Measurements from ENCODE around the gene KDM2A.
"Not testable (repeated sequence)": the region's sequence is repeated elsewhere in the genome, so short reads cannot be mapped to it uniquely, and the experiment has no call there.

Gene KDM2A

GRCh38 chr11:67211656-67212436 is 92.8 kb downstream of the KDM2A start:
- TF ChIP-seq CTCF (IDR thresholded peaks at IDR 0.05; ENCODE audit: borderline replicate concordance, insufficient read depth, low read depth, low read length): no peak
- H3K4me3 ChIP-seq (ENCODE audit: low read depth, low read length): no peak overlapping the region

GRCh38 chr11:67213178-67213621 is 94.1 kb downstream of the KDM2A start:
- TF ChIP-seq CTCF (IDR thresholded peaks at IDR 0.05; ENCODE audit: borderline replicate concordance, insufficient read depth, low read depth, low read length): no peak
- H3K4me3 ChIP-seq (ENCODE audit: low read depth, low read length): no peak overlapping the region

GRCh38 chr11:67227726-67228125 is 108.7 kb downstream of the KDM2A start:
- no peak overlapping the region for H3K4me3 ChIP-seq (ENCODE audit: low read depth, low read length)
- TF ChIP-seq CTCF (IDR thresholded peaks at IDR 0.05; ENCODE audit: borderline replicate concordance, insufficient read depth, low read depth, low read length): no peak

GRCh38 chr11:67230406-67230805 is 111.3 kb downstream of the KDM2A start:
- TF ChIP-seq CTCF (IDR thresholded peaks at IDR 0.05; ENCODE audit: borderline replicate concordance, insufficient read depth, low read depth, low read length): no peak
- H3K4me3 ChIP-seq (ENCODE audit: low read depth, low read length): no peak overlapping the region

DNA sequence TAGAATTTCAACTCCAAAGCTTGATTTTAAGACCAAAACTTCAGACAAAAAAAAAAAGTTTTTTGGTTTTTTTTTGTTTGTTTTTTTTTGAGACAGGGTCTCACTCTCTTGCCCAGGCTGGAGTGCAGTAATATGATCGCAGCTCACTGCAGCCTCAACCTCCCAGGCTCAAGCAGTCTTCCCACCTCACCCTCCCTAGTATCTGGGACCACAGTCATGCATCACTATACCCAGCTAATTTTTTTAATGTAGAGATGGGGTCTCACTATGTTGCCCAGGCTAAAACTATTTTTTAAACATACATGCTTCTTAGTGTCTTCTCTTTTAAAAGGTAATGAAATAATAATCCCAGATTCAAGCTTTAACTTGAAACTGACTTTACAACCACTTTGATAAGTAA is 111.8 kb downstream of the KDM2A start:
- TF ChIP-seq CTCF (IDR thresholded peaks at IDR 0.05; ENCODE audit: borderline replicate concordance, insufficient read depth, low read depth, low read length): no peak
- no peak overlapping the region for H3K4me3 ChIP-seq (ENCODE audit: low read depth, low read length)

DNA sequence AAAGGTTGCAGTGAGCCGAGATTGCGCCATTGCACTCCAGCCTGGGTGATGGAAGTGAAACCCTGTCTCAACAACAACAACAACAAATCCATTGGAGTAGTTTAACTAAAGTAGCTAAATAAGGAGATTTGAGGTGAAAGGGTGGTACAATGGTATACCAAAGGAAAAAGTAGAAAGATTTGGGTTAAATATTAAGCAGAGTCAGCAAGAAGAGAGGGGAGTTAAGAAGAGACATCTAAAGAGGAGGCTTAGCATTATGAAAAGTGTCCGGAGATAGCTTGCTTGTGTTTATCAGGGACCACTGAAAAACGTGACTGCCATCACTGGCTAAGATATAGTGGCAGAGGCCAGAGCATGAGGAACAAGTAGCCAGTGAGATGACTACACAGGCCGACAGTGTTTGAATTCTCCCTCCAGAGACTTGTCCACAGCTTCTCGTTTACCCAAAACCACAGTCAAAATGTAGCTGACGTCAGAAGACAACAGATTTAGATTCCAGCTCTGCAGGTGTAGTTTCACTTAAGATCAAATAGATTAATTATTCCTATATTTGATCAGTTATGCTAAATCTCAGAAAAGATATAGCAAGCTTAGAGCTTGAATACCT is 114.6 kb downstream of the KDM2A start:
- no peak for TF ChIP-seq CTCF (IDR thresholded peaks at IDR 0.05; ENCODE audit: borderline replicate concordance, insufficient read depth, low read depth, low read length)
- no peak overlapping the region for H3K4me3 ChIP-seq (ENCODE audit: low read depth, low read length)

DNA sequence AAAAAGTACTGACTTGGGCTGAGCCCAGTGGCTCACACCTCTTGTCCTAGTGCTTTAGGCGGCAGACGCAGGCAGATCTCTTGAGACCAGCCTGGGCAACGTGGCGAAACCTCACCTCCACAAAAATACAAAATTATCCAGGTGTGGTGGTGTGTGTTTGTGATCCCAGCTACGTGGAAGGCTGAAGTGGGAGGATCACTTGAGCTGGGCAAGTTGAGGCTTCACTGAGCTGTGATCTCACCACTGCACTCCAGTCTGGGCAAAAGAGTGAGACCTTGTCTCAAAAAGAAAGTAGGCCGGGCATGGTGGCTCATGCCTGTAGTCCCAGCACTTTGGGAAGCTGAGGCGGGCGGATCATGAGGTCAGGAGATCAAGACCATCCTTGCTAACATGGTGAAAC is 115.5 kb downstream of the KDM2A start:
- not testable (repeated sequence) for H3K4me3 ChIP-seq (ENCODE audit: low read depth, low read length)

All from GM12875 (cell line).